Hepatocyte (in vitro differentiated cells): Measurements from ENCODE around the gene RNASE2. TPM values are rescaled to one million over a fixed set of nuclear protein-coding genes. Genes with fewer than 3 reads are reported as not detected.
A peak's percentile ranks its signal among the peaks of the same experiment; 100 is the strongest.
"Not testable (repeated sequence)": the region's sequence is repeated elsewhere in the genome, so short reads cannot be mapped to it uniquely, and the experiment has no call there.

Experiments
- DNase-seq: peaks from one replicate; pipeline ENCODE4 v3.0.0-alpha.2; 2016; ENCODE audit warnings: low spot score
- H2AFZ ChIP-seq: fragments of 200-600 bp; sonication (generic); 2 replicates; pipeline ENCODE4 v1.6.0; 2016; ENCODE audit warnings: antibody characterized with exemption, mild to moderate bottlenecking
- H3K27ac ChIP-seq: fragments of 200-600 bp; sonication (generic); 2 replicates; pipeline ENCODE4 v1.5.1; 2016; ENCODE audit warnings: mild to moderate bottlenecking
- H3K27me3 ChIP-seq: fragments of 200-600 bp; sonication (generic); 2 replicates; pipeline ENCODE4 v1.6.1; 2016
- H3K36me3 ChIP-seq: fragments of 200-600 bp; sonication (generic); replicated peaks from 2 replicates; pipeline ENCODE4 v1.5.1; 2016; ENCODE audit warnings: low read depth; ENCODE audit not compliant: insufficient read depth
- H3K4me1 ChIP-seq: fragments of 200-600 bp; sonication (generic); 2 replicates; pipeline ENCODE4 v1.5.1; 2016; ENCODE audit warnings: mild to moderate bottlenecking, moderate library complexity; ENCODE audit not compliant: insufficient read depth
- H3K4me2 ChIP-seq: fragments of 200-600 bp; sonication (generic); 2 replicates; pipeline ENCODE4 v1.6.0; 2016
- H3K4me3 ChIP-seq: fragments of 200-600 bp; sonication (generic); 2 replicates; pipeline ENCODE4 v1.5.1; 2016; ENCODE audit warnings: mild to moderate bottlenecking
- H3K79me2 ChIP-seq: fragments of 200-600 bp; sonication (generic); 2 replicates; pipeline ENCODE4 v1.6.0; 2017; ENCODE audit warnings: mild to moderate bottlenecking
- H3K9me2 ChIP-seq: fragments of 200-600 bp; sonication (generic); replicated peaks from 2 replicates; pipeline ENCODE4 v1.6.0; 2017; ENCODE audit warnings: mild to moderate bottlenecking; ENCODE audit not compliant: insufficient read depth
- H3K9me3 ChIP-seq: fragments of 200-600 bp; sonication (generic); 2 replicates; pipeline ENCODE4 v1.5.1; 2016; ENCODE audit warnings: low read depth, mild to moderate bottlenecking
- H4K20me1 ChIP-seq: fragments of 200-600 bp; sonication (generic); 2 replicates; pipeline ENCODE4 v1.6.0; 2016; ENCODE audit warnings: mild to moderate bottlenecking; ENCODE audit not compliant: insufficient read depth, poor library complexity, severe bottlenecking
- CTCF ChIP-seq: fragments of 200-600 bp; sonication (generic); IDR thresholded peaks from 2 replicates; pipeline ENCODE4 v1.5.1; 2016; ENCODE audit warnings: antibody characterized with exemption, mild to moderate bottlenecking; ENCODE audit not compliant: poor library complexity
- EZH2 ChIP-seq: fragments of 200-600 bp; sonication (generic); IDR thresholded peaks from 2 replicates; pipeline ENCODE4 v1.6.1; 2016; ENCODE audit warnings: antibody characterized with exemption, mild to moderate bottlenecking, borderline replicate concordance
- EZH2phosphoT487 ChIP-seq: fragments of 200-600 bp; sonication (generic); IDR thresholded peaks from one replicate; pipeline ENCODE4 v1.6.1; 2018; ENCODE audit warnings: antibody characterized with exemption, mild to moderate bottlenecking, low read depth, moderate library complexity; ENCODE audit not compliant: unreplicated experiment, severe bottlenecking
- WGBS: methylation state at CpG from one replicate; pipeline ENCODE4 v1.1.6; 2016; ENCODE audit warnings: low lambda C conversion rate; ENCODE audit errors: missing lambda C conversion rate; 5-methylcytosine and 5-hydroxymethylcytosine counted together
- polyA plus RNA-seq: library from polyadenylated mRNA; unstranded; fragments of >200 nt; fragmentation: Nextera tagmentation; extraction: Ambion mirVana; gene quantifications from 2 replicates; pipeline ENCODE4 v1.2.1, GENCODE V29; 2016
- total RNA-seq: library from RNA; depleted of rRNA; stranded (reverse); fragments of >200 nt; gene quantifications from 2 replicates; pipeline ENCODE4 v1.2.3, GENCODE V29; 2014

RNASE2 gene
- total RNA-seq (0.92 and 1.6 TPM in 2 replicates), polyA plus RNA-seq (5.6 and 8.9 TPM in 2 replicates)

- Histone ChIP-seq H3K4me1 (peaks cover 14% of the 10 kb centered on the region), H3K4me2 (peak within 1 kb of the TSS; percentile 5)
- not testable (repeated sequence) for H2AFZ ChIP-seq, H3K27me3 ChIP-seq, H3K4me3 ChIP-seq, DNase-seq, H3K36me3 ChIP-seq, H3K9me2 ChIP-seq, H4K20me1 ChIP-seq, H3K27ac ChIP-seq, H3K79me2 ChIP-seq, H3K9me3 ChIP-seq
- WGBS = 60% methylated on average over 4 of the region's 4 CpGs
Measured at GRCh38 chr14:20954736-20955537, at the start of gene RNASE2. RNASE2 (plus strand) TSS chr14:20955487; CDS start chr14:20955772, 285 bp downstream.

- H3K9me2 ChIP-seq = no peaks in the 10 kb centered on the region
- H3K27me3 ChIP-seq = no peaks in the 10 kb centered on the region
- H3K79me2 ChIP-seq = no peaks in the 10 kb centered on the region
- 97% methylated on average over 2 of the region's 2 CpGs for WGBS
- no peak overlapping the region for H3K4me3 ChIP-seq
- H3K9me3 ChIP-seq = no peaks in the 10 kb centered on the region
- no peaks in the 10 kb centered on the region for H4K20me1 ChIP-seq
- no peak for TF ChIP-seq EZH2phosphoT487
- TF ChIP-seq CTCF = no peak
- no peak for TF ChIP-seq EZH2
- H2AFZ ChIP-seq = no peak overlapping the region
- H3K4me1 ChIP-seq = no peaks in the 10 kb centered on the region
- no peak overlapping the region for H3K27ac ChIP-seq
- DNase-seq = no peak
- no peak overlapping the region for H3K4me2 ChIP-seq
- H3K36me3 ChIP-seq = no peaks in the 10 kb centered on the region
Measured at GRCh38 chr14:20905676-20906075, 49.6 kb upstream of the RNASE2 start.

GRCh38 chr14:20907214-20907613 lies 48.1 kb upstream of the RNASE2 start:
- H3K27me3 ChIP-seq = no peaks in the 10 kb centered on the region
- no peaks in the 10 kb centered on the region for H4K20me1 ChIP-seq
- no peak overlapping the region for H3K4me2 ChIP-seq
- TF ChIP-seq EZH2 (no peak), CTCF (no peak), EZH2phosphoT487 (no peak)
- no peaks in the 10 kb centered on the region for H3K4me1 ChIP-seq
- no peak for DNase-seq
- no peaks in the 10 kb centered on the region for H3K9me3 ChIP-seq
- no peak overlapping the region for H2AFZ ChIP-seq
- no peaks in the 10 kb centered on the region for H3K9me2 ChIP-seq
- no peak overlapping the region for H3K4me3 ChIP-seq
- H3K27ac ChIP-seq = no peak overlapping the region
- H3K36me3 ChIP-seq = no peaks in the 10 kb centered on the region
- no peaks in the 10 kb centered on the region for H3K79me2 ChIP-seq
- 96% methylated on average over 1 of the region's 1 CpG for WGBS

GRCh38 chr14:20910822-20911221 lies 44.5 kb upstream of the RNASE2 start:
- not testable (repeated sequence) for H3K4me2 ChIP-seq, H3K79me2 ChIP-seq, H2AFZ ChIP-seq, H3K27me3 ChIP-seq, H3K36me3 ChIP-seq, H3K4me3 ChIP-seq, H3K9me3 ChIP-seq, DNase-seq, H3K4me1 ChIP-seq, H3K27ac ChIP-seq, H3K9me2 ChIP-seq, H4K20me1 ChIP-seq
- WGBS = 84% methylated on average over 14 of the region's 14 CpGs

GRCh38 chr14:20919038-20919756 lies 36.1 kb upstream of the RNASE2 start:
- not testable (repeated sequence) for H3K4me1 ChIP-seq, H3K27me3 ChIP-seq, H3K4me2 ChIP-seq, H4K20me1 ChIP-seq, H3K9me3 ChIP-seq, H3K27ac ChIP-seq, H3K4me3 ChIP-seq, H3K79me2 ChIP-seq, H2AFZ ChIP-seq, H3K9me2 ChIP-seq, H3K36me3 ChIP-seq
- DNase-seq = peak; percentile 34
- 79% methylated on average over 11 of the region's 11 CpGs for WGBS

- H4K20me1 ChIP-seq, H3K9me3 ChIP-seq, H3K9me2 ChIP-seq, H3K27me3 ChIP-seq, H3K4me3 ChIP-seq, H3K4me1 ChIP-seq, H3K27ac ChIP-seq, H3K4me2 ChIP-seq, H2AFZ ChIP-seq, H3K79me2 ChIP-seq, DNase-seq, H3K36me3 ChIP-seq: not testable (repeated sequence)
- WGBS = 52% methylated on average over 2 of the region's 2 CpGs
Measured at GRCh38 chr14:20923766-20924297, 31.5 kb upstream of the RNASE2 start.
